ENCODE data around the gene DBET. TPM values are rescaled to one million over a fixed set of nuclear protein-coding genes. Genes with fewer than 3 reads are reported as not detected.

The DBET gene
- total RNA-seq, 4 donors from 2014 or later, result not detected

Small RNAs within 50 kb of the gene (small RNA-seq; reads per million reads assigned to genes)
- gene RNA5SP174 (0.17 to 0.42 (median 0.19) reads per million in 3 donors), gene RNA5SP175 (1.7 to 6.9 (median 3.2) reads per million in 3 donors)

Other genes starting within 250 kb of the DBET start
- gene FRG1, start 123.6 kb upstream of the DBET start, total RNA-seq, result 10 to 100 TPM; 30.7 to 40.0 (median 36.7) TPM
- not detected for gene FRG2, start 37.2 kb upstream of the DBET start, total RNA-seq
- not detected for gene DUX4, start 109.3 kb downstream of the DBET start, total RNA-seq

Measured in esophagus muscularis mucosa (tissue), 4 donors.